CD4-positive, CD25-positive, alpha-beta regulatory T cell (primary cell): Measurements from ENCODE around the gene CSH1. TPM values are rescaled to one million over a fixed set of nuclear protein-coding genes. Genes with fewer than 3 reads are reported as not detected.
"Not testable (repeated sequence)": the region's sequence is repeated elsewhere in the genome, so short reads cannot be mapped to it uniquely, and the experiment has no call there.

ENCODE experiments used
- ATAC-seq, 2 donors: fragments of 150-1000 bp; cut with Tn5 transposase; one replicate each; pipeline ENCODE4 v1.10.0; 2021; ENCODE audit warnings: low read depth in 2 of 2, moderate number of reproducible peaks in 2 of 2, moderate library complexity in 1 of 2
- DNase-seq, 3 donors: peaks; one replicate each; pipeline versions ENCODE4 v3.0.0 to v3.0.0-alpha.2; 2012 to 2022; ENCODE audit warnings: mixed read lengths in 1 of 3
- H3K27ac ChIP-seq: one replicate; pipeline ENCODE4 v1.7.0; 2013; ENCODE audit warnings: mild to moderate bottlenecking, low read length; ENCODE audit not compliant: insufficient read depth, poor library complexity, severe bottlenecking
- H3K27me3 ChIP-seq: one replicate; pipeline ENCODE4 v1.7.0; 2013; ENCODE audit warnings: low read length; ENCODE audit not compliant: control insufficient read depth, insufficient read depth
- H3K36me3 ChIP-seq: one replicate; pipeline ENCODE4 v1.7.0; 2013; ENCODE audit warnings: mild to moderate bottlenecking, low read length, moderate library complexity; ENCODE audit not compliant: control insufficient read depth, insufficient read depth
- H3K4me1 ChIP-seq: 2 replicates; pipeline ENCODE4 v1.7.0; 2013; ENCODE audit warnings: mild to moderate bottlenecking, low read length; ENCODE audit not compliant: insufficient read depth, control insufficient read depth, poor library complexity, severe bottlenecking
- H3K4me3 ChIP-seq: one replicate; pipeline ENCODE4 v1.7.0; 2013; ENCODE audit warnings: low read depth, mild to moderate bottlenecking, low read length, moderate library complexity
- H3K9me3 ChIP-seq, 2 experiments: 1 replicate in 1 of 2; 2 replicates in 1 of 2; pipeline ENCODE4 v1.7.0; 2013; ENCODE audit warnings: low read length in 2 of 2, mild to moderate bottlenecking in 1 of 2, moderate library complexity in 1 of 2; ENCODE audit not compliant: control insufficient read depth in 2 of 2
- H3K27ac Mint-ChIP-seq, 3 donors: one replicate each; pipeline ENCODE4 v1.8.0; 2020 to 2022; ENCODE audit warnings: mild to moderate bottlenecking in 3 of 3, mixed read lengths in 3 of 3, moderate library complexity in 2 of 3
- H3K27me3 Mint-ChIP-seq: one replicate; pipeline ENCODE4 v1.8.0; 2022; ENCODE audit warnings: mild to moderate bottlenecking, mixed read lengths
- H3K36me3 Mint-ChIP-seq: one replicate; pipeline ENCODE4 v1.8.0; 2020; ENCODE audit warnings: mixed read lengths
- H3K4me1 Mint-ChIP-seq, 4 donors: one replicate each; pipeline ENCODE4 v1.8.0; 2020 to 2022; ENCODE audit warnings: mixed read lengths in 4 of 4, mild to moderate bottlenecking in 1 of 4
- H3K4me3 Mint-ChIP-seq, 4 donors: one replicate each; pipeline ENCODE4 v1.8.0; 2020 to 2022; ENCODE audit warnings: mild to moderate bottlenecking in 4 of 4, mixed read lengths in 4 of 4, moderate library complexity in 3 of 4
- H3K9me3 Mint-ChIP-seq, 7 donors: one replicate each; pipeline ENCODE4 v1.8.0; 2020 to 2022; ENCODE audit warnings: mixed read lengths in 7 of 7, mild to moderate bottlenecking in 3 of 7, moderate library complexity in 2 of 7
- polyA plus RNA-seq, 4 donors: library from polyadenylated mRNA; unstranded; fragments of 300-500 nt; fragmentation: Illumina TruSeq; gene quantifications; one replicate each; pipeline ENCODE4 v1.2.3, GENCODE V29; 2021
- total RNA-seq: library from RNA; stranded (reverse); gene quantifications from one replicate; pipeline ENCODE4 v1.2.3, GENCODE V29; 2022

Gene CSH1
- total and polyA plus RNA-seq, 5 donors from 2014 or later, result 11.7 TPM; not detected in 4

GRCh38 chr17:63866625-63867024 lies 29.7 kb downstream of the CSH1 start:
- H3K27ac ChIP-seq, H3K4me3 ChIP-seq, DNase-seq, H3K36me3 Mint-ChIP-seq, H3K27ac Mint-ChIP-seq, H3K4me1 Mint-ChIP-seq, H3K27me3 ChIP-seq, H3K4me3 Mint-ChIP-seq, H3K9me3 Mint-ChIP-seq, H3K36me3 ChIP-seq, ATAC-seq, H3K9me3 ChIP-seq, H3K4me1 ChIP-seq: not testable (repeated sequence)
- H3K27me3 Mint-ChIP-seq, result peaks cover 16% of the 10 kb centered on the region

- no peak overlapping the region for H3K4me3 ChIP-seq
- no peak overlapping the region for H3K27ac ChIP-seq
- no peaks in the 10 kb centered on the region for H3K4me1 ChIP-seq
- H3K27me3 ChIP-seq, result no peaks in the 10 kb centered on the region
- H3K36me3 Mint-ChIP-seq, result no peaks in the 10 kb centered on the region
- no peak for DNase-seq
- H3K4me1 Mint-ChIP-seq, result no peaks in the 10 kb centered on the region
- H3K27me3 Mint-ChIP-seq, result peaks cover 40% of the 10 kb centered on the region
- no peak for ATAC-seq
- H3K9me3 ChIP-seq, result no peaks in the 10 kb centered on the region
- H3K27ac Mint-ChIP-seq, result no peak overlapping the region
- no peaks in the 10 kb centered on the region for H3K9me3 Mint-ChIP-seq
- H3K36me3 ChIP-seq, result no peaks in the 10 kb centered on the region
- no peak overlapping the region for H3K4me3 Mint-ChIP-seq
These were observed 37.1 kb downstream of the CSH1 start for GRCh38 chr17:63859257-63859656.

GRCh38 chr17:63856425-63856824 lies 39.9 kb downstream of the CSH1 start:
- not testable (repeated sequence) for DNase-seq, H3K4me3 Mint-ChIP-seq

GRCh38 chr17:63855185-63855584 lies 41.2 kb downstream of the CSH1 start:
- Histone ChIP-seq H3K9me3 (no peaks in the 10 kb centered on the region), H3K36me3 (no peaks in the 10 kb centered on the region), H3K4me3 (no peak overlapping the region), H3K27me3 (no peaks in the 10 kb centered on the region), H3K4me1 (no peaks in the 10 kb centered on the region), H3K27ac (no peak overlapping the region)
- H3K36me3 Mint-ChIP-seq, result no peaks in the 10 kb centered on the region
- H3K27ac Mint-ChIP-seq, result no peak overlapping the region
- no peaks in the 10 kb centered on the region for H3K9me3 Mint-ChIP-seq
- ATAC-seq (no peak), DNase-seq (no peak)
- H3K4me1 Mint-ChIP-seq, result peaks cover 0 to 4% (median 2%) of the 10 kb centered on the region in 4 donors
- H3K4me3 Mint-ChIP-seq, result peak overlapping the region in 1 of 4 donors; percentile 34
- peaks cover 31% of the 10 kb centered on the region for H3K27me3 Mint-ChIP-seq

More at GRCh38 chr17:63856425-63856824, 39.9 kb downstream of the CSH1 start:
- H3K27ac ChIP-seq, H3K9me3 Mint-ChIP-seq, ATAC-seq, H3K9me3 ChIP-seq, H3K4me3 ChIP-seq, H3K4me1 ChIP-seq, H3K27me3 ChIP-seq, H3K27ac Mint-ChIP-seq, H3K36me3 ChIP-seq, H3K4me1 Mint-ChIP-seq, H3K36me3 Mint-ChIP-seq: not testable (repeated sequence)
- H3K27me3 Mint-ChIP-seq, result peaks cover 35% of the 10 kb centered on the region

GRCh38 chr17:63854709-63855108 lies 41.7 kb downstream of the CSH1 start:
- H3K9me3 ChIP-seq, result no peaks in the 10 kb centered on the region
- H3K4me3 ChIP-seq, result no peak overlapping the region
- H3K4me3 Mint-ChIP-seq, result peak overlapping the region in 1 of 4 donors; percentile 34
- H3K4me1 ChIP-seq, result no peaks in the 10 kb centered on the region
- no peaks in the 10 kb centered on the region for H3K36me3 Mint-ChIP-seq
- H3K27ac ChIP-seq, result no peak overlapping the region
- no peaks in the 10 kb centered on the region for H3K9me3 Mint-ChIP-seq
- peaks cover 0 to 6% (median 2%) of the 10 kb centered on the region in 4 donors for H3K4me1 Mint-ChIP-seq
- ATAC-seq (no peak), DNase-seq (no peak)
- no peaks in the 10 kb centered on the region for H3K27me3 ChIP-seq
- H3K27ac Mint-ChIP-seq, result peak overlapping the region in 1 of 3 donors; percentile 48
- no peaks in the 10 kb centered on the region for H3K36me3 ChIP-seq
- peaks cover 31% of the 10 kb centered on the region for H3K27me3 Mint-ChIP-seq

- peaks cover 0 to 3% (median 0%) of the 10 kb centered on the region in 7 donors for H3K9me3 Mint-ChIP-seq
- no peak overlapping the region for H3K4me3 ChIP-seq
- H3K36me3 ChIP-seq, result no peaks in the 10 kb centered on the region
- H3K9me3 ChIP-seq, result no peaks in the 10 kb centered on the region
- no peak overlapping the region for H3K27ac Mint-ChIP-seq
- H3K4me1 ChIP-seq, result no peaks in the 10 kb centered on the region
- H3K27ac ChIP-seq, result no peak overlapping the region
- H3K4me1 Mint-ChIP-seq, result peaks cover 0 to 18% (median 6%) of the 10 kb centered on the region in 4 donors
- H3K27me3 ChIP-seq, result no peaks in the 10 kb centered on the region
- no peak overlapping the region for H3K4me3 Mint-ChIP-seq
- peaks cover 32% of the 10 kb centered on the region for H3K27me3 Mint-ChIP-seq
- H3K36me3 Mint-ChIP-seq, result no peaks in the 10 kb centered on the region
- DNase-seq (no peak), ATAC-seq (no peak)
These were observed 43.1 kb downstream of the CSH1 start for GRCh38 chr17:63853260-63853659.

- H3K4me1 Mint-ChIP-seq, result peaks cover 10 to 25% (median 12%) of the 10 kb centered on the region in 4 donors
- no peaks in the 10 kb centered on the region for H3K36me3 Mint-ChIP-seq
- Histone ChIP-seq H3K36me3 (no peaks in the 10 kb centered on the region), H3K27ac (no peak overlapping the region), H3K9me3 (no peaks in the 10 kb centered on the region), H3K4me3 (no peak overlapping the region), H3K4me1 (no peaks in the 10 kb centered on the region), H3K27me3 (no peaks in the 10 kb centered on the region)
- no peak overlapping the region for H3K4me3 Mint-ChIP-seq
- no peak for ATAC-seq
- H3K9me3 Mint-ChIP-seq, result peaks cover 0 to 4% (median 0%) of the 10 kb centered on the region in 7 donors
- no peak overlapping the region for H3K27ac Mint-ChIP-seq
- H3K27me3 Mint-ChIP-seq, result peaks cover 21% of the 10 kb centered on the region
- DNase-seq, result no peak
These were observed 46.0 kb downstream of the CSH1 start for GRCh38 chr17:63850401-63850800.

- Mint-ChIP-seq H3K36me3 (no peaks in the 10 kb centered on the region), H3K27me3 (peaks cover 10% of the 10 kb centered on the region), H3K9me3 (peaks cover 0 to 4% (median 0%) of the 10 kb centered on the region in 7 donors), H3K27ac (peak overlapping the region; percentile 90 to 97 (median 96)), H3K4me3 (peak overlapping the region; percentile 47 to 91 (median 73)), H3K4me1 (peaks cover 10 to 28% (median 14%) of the 10 kb centered on the region in 4 donors)
- H3K9me3 ChIP-seq, result no peaks in the 10 kb centered on the region
- H3K27ac ChIP-seq, result peak overlapping the region; percentile 37
- H3K36me3 ChIP-seq, result no peaks in the 10 kb centered on the region
- peak; percentile 95 to 97 for ATAC-seq
- peak; percentile 88 to 96 (median 92) for DNase-seq
- peak overlapping the region; percentile 53 for H3K4me3 ChIP-seq
- H3K27me3 ChIP-seq, result no peaks in the 10 kb centered on the region
- no peaks in the 10 kb centered on the region for H3K4me1 ChIP-seq
These were observed 47.3 kb downstream of the CSH1 start for GRCh38 chr17:63848834-63849689.
